Left ventricle myocardium superior (tissue), 1 donor: ENCODE data around the gene PYGB. TPM values are rescaled to one million over a fixed set of nuclear protein-coding genes. Genes with fewer than 3 reads are reported as not detected.
A peak's percentile ranks its signal among the peaks of the same experiment; 100 is the strongest.

Source experiments
- ATAC-seq: fragments of 200-7000 bp; cut with Tn5 transposase; one replicate; pipeline ENCODE4 v1.9.1; 2020; ENCODE audit warnings: mild to moderate bottlenecking, moderate library complexity
- DNase-seq: peaks from one replicate; pipeline ENCODE4 v3.0.0-alpha.2; 2020
- intact Hi-C: fragments of 100-400 bp; cut with micrococcal nuclease; formaldehyde crosslinking; loops from one replicate; pipeline ENCODE4 v1.11.0; 2022
- total RNA-seq: library from RNA; stranded (reverse); fragmentation: NEBNext Ultra II Directional; extraction: Animal tissue kit (Norgen Biotek cat#: 25700); gene quantifications from one replicate; pipeline ENCODE4 v1.2.1, GENCODE V29; 2021
- donor health status: DM: no; HTN: yes; CAD: no; lungs with severe emphysema.

The PYGB gene
- total RNA-seq, 1 donor from 2014 or later: 205 TPM

GRCh38 chr20:25214426-25214790, 33.5 kb upstream of the PYGB start:
- DNase-seq: no peak
- intact Hi-C loops: no loop called here
- ATAC-seq: no peak

GRCh38 chr20:25214819-25215218, 33.1 kb upstream of the PYGB start:
- intact Hi-C loops: no loop called here
- no peak for DNase-seq
- ATAC-seq: no peak

- intact Hi-C loops: no loop called here
- no peak for ATAC-seq
- DNase-seq: no peak
Measured at GRCh38 chr20:25215521-25215920, 32.4 kb upstream of the PYGB start.

GRCh38 chr20:25216199-25216945, 31.5 kb upstream of the PYGB start:
- intact Hi-C loops: no loop called here
- ATAC-seq (peak; percentile 74), DNase-seq (peak; percentile 71)

GRCh38 chr20:25217161-25218108, 30.4 kb upstream of the PYGB start:
- ATAC-seq: no peak
- intact Hi-C loops: no loop called here
- no peak for DNase-seq

- ATAC-seq: no peak
- DNase-seq: no peak
- intact Hi-C loops: no loop called here
Measured at GRCh38 chr20:25218109-25218486, 29.8 kb upstream of the PYGB start.

- intact Hi-C loops: no loop called here
- ATAC-seq: no peak
- DNase-seq: no peak
Measured at GRCh38 chr20:25218492-25218891, 29.4 kb upstream of the PYGB start.

GRCh38 chr20:25219365-25219764, 28.5 kb upstream of the PYGB start:
- intact Hi-C loops: no loop called here
- ATAC-seq (no peak), DNase-seq (no peak)

- intact Hi-C loops: no loop called here
- no peak for DNase-seq
- no peak for ATAC-seq
Measured at GRCh38 chr20:25220021-25220730, 27.7 kb upstream of the PYGB start.

GRCh38 chr20:25220810-25221591, 26.9 kb upstream of the PYGB start:
- ATAC-seq (peak; percentile 74), DNase-seq (peak; percentile 88)
- intact Hi-C loops: no loop called here

- DNase-seq (peak; percentile 75), ATAC-seq (peak; percentile 48)
- intact Hi-C loops: no loop called here
Measured at GRCh38 chr20:25221592-25222460, 26.1 kb upstream of the PYGB start.

- intact Hi-C loops: no loop called here
- DNase-seq (peak; percentile 52), ATAC-seq (no peak)
Measured at GRCh38 chr20:25222461-25223178, 25.3 kb upstream of the PYGB start.

- DNase-seq: no peak
- no peak for ATAC-seq
- intact Hi-C loops: no loop called here
Measured at GRCh38 chr20:25223179-25223661, 24.7 kb upstream of the PYGB start.

- intact Hi-C loops: no loop called here
- DNase-seq (no peak), ATAC-seq (no peak)
Measured at GRCh38 chr20:25223765-25224720, 23.8 kb upstream of the PYGB start.

- ATAC-seq (no peak), DNase-seq (no peak)
- intact Hi-C loops: no loop called here
Measured at GRCh38 chr20:25224941-25225340, 22.9 kb upstream of the PYGB start.
